IMR-90 (cell line): Measurements from ENCODE around the gene EFHC1.

Experiments used
- CTCF ChIP-seq: conservative IDR thresholded peaks from 2 replicates; pipeline ENCODE4 v1.5.1; 2012; ENCODE audit warnings: mild to moderate bottlenecking, low read depth, low read length, improper control_type of control experiment
- FOS ChIP-seq: fragments of 150-350 bp; IDR thresholded peaks from 2 replicates; pipeline ENCODE4 v1.6.1; 2016; ENCODE audit warnings: low read depth, low read length
- MXI1 ChIP-seq: IDR thresholded peaks from 2 replicates; pipeline ENCODE4 v1.6.1; 2012; ENCODE audit warnings: low read depth, mild to moderate bottlenecking, low read length, moderate library complexity, borderline replicate concordance
- NFE2L2 ChIP-seq: fragments of 150-350 bp; IDR thresholded peaks from 2 replicates; pipeline ENCODE4 v1.6.1; 2016; ENCODE audit warnings: low read depth, mild to moderate bottlenecking, low read length
- POLR2A ChIP-seq: IDR thresholded peaks from 2 replicates; pipeline ENCODE4 v1.6.1; 2012; ENCODE audit warnings: mild to moderate bottlenecking, low read depth, low read length
- RAD21 ChIP-seq: IDR thresholded peaks from 2 replicates; pipeline ENCODE4 v1.6.1; 2012; ENCODE audit warnings: low read length, improper control_type of control experiment
- RCOR1 ChIP-seq: IDR thresholded peaks from 2 replicates; pipeline ENCODE4 v1.6.1; 2012; ENCODE audit warnings: mild to moderate bottlenecking, low read length, improper control_type of control experiment; ENCODE audit not compliant: insufficient replicate concordance
- RFX5 ChIP-seq: IDR thresholded peaks from 2 replicates; pipeline ENCODE4 v1.8.0; 2012; ENCODE audit warnings: low read depth, mild to moderate bottlenecking, low read length, moderate library complexity
- SMC3 ChIP-seq: fragments of 150-350 bp; IDR thresholded peaks from 2 replicates; pipeline ENCODE4 v1.6.1; 2016; ENCODE audit warnings: low read depth, mild to moderate bottlenecking, antibody characterized with exemption, low read length, moderate library complexity
- TF ChIP-seq, protein P1 (sequence below): fragments of 150-350 bp; IDR thresholded peaks from 2 replicates; pipeline ENCODE4 v1.6.1; 2017; ENCODE audit warnings: mild to moderate bottlenecking, antibody characterized with exemption, low read length, low read depth

DNA sequence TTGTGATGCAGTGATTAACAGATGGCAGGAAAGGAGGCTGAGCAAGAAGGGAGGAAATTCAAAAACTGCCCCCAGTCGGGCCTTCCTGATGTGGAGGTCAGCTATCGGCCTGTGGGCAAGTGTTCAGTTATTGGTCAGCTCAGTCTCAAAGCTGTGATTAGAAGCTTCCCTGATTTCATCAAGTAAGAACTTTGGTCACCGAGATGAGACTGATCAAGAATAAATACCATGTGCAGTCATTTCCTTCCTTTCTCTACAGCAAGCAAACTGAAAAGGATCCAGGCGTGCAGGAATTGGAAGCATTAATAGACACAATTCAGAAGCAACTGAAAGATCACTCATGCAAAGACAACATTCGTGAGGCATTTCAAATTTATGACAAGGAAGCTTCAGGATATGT lies 69.7 kb downstream of the EFHC1 start:
- TF ChIP-seq CTCF: no peak
- TF ChIP-seq RAD21: no peak
- TF ChIP-seq POLR2A: no peak
- TF ChIP-seq, protein P1, sequence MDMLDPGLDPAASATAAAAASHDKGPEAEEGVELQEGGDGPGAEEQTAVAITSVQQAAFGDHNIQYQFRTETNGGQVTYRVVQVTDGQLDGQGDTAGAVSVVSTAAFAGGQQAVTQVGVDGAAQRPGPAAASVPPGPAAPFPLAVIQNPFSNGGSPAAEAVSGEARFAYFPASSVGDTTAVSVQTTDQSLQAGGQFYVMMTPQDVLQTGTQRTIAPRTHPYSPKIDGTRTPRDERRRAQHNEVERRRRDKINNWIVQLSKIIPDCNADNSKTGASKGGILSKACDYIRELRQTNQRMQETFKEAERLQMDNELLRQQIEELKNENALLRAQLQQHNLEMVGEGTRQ: no peak
- TF ChIP-seq FOS: no peak
- no peak for TF ChIP-seq RFX5
- TF ChIP-seq RCOR1: no peak
- TF ChIP-seq MXI1: no peak
- no peak for TF ChIP-seq SMC3
- TF ChIP-seq NFE2L2: no peak
